Measurements from ENCODE around the gene ZNF133.
"Not testable (repeated sequence)": the region's sequence is repeated elsewhere in the genome, so short reads cannot be mapped to it uniquely, and the experiment has no call there.

Gene ZNF133

DNA sequence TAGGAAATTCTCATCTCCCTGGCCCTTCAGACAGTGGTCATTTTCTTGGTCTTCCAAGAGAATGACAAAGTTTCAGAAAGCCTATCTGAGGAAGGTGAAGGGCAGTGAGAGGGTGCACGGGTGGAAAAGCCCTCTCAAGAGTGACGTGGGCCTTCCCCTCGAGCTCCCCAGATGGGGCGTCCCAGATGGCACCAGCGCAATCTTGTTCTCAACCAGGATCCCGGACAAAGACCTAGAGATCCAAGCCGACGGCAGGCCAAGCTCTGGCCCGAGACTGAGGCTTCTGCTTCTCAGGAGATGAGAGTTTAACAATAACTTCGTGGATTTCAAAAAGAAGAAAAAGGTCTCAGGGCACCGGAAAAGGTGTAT, 797 bp upstream of the ZNF133 start:
- no peak for FAIRE-seq

DNA sequence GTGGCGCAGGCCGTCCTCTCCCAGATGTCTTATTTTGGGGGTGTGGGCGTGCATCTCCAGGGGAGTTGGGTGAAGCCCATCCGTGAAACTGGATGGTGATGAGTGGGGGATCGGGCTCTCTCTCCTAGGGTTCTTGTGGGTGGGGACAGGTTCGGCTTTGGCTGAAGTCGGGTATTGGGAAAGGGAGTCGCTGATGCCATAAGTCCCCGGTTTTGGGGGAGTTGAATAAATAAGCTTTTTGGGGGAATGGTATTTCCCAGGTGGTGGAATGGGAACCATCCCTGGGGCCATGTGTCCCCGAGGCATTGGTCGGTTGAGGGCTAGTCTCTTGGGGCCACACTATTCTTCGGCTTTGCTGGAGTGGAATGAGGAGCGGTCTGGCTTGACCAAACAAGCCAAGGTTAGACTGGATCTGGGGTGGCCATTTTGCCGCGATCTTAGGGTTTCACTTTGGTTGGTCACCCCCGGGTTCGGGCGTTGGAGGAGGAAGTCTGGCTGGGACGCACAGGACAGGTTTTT, 481 bp downstream of the ZNF133 start:
- no peak for FAIRE-seq

DNA sequence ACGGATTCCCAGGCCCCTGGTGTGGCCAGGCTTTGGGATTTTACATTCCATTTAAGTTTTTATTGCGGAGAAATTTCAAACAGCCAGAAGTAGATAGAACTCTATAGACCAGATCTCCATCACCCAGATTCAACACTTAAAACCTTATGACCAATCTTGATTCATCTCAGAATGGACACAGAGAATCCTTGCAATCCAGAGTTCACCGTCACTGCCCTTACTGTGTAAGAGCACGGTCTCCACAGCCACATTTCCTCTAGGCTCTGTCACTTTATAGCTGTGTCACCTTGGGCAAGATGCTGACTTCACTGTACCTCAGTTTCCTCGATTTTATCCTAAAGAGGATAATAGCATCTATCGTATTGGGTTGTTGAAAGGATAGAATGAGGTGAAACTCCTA, 979 bp downstream of the ZNF133 start:
- FAIRE-seq = no peak

DNA sequence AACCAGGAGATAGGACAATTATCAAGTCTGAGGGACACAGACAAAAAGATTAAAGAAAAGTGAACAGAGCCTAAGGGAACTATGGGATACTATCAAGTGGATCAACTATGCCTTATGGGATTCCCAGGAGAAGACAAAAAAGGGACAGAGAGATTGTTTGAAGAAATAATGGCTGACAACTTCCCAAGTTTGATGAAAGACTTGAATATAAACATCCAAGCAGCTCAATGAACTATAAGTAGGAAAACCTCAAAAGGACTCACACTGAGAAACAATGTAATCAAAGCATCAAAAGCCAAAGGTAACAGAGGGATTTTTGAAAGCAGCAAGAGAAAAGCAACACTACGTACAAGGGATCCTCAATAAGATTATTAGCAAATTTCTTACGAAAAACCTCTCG, 11.0 kb downstream of the ZNF133 start:
- no peak for FAIRE-seq

DNA sequence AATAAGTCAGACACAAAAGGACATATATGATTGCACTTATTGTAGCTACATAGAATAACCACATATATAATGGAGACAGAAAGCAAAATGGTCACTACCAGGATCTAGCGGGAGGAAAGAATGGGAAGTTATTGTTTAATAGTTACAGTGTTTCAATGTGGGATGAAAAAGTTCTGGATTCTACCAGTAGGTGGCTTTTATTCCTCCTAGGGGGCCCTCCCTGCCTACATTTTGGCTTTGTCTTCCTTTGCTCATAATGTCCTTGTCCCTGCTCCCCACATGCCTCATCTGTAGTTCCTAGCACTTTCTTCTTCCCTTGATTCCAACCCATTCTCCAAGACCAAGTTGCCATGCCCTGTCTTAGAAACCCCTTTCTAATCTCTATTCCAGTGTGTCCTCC, 16.3 kb downstream of the ZNF133 start:
- no peak for FAIRE-seq

DNA sequence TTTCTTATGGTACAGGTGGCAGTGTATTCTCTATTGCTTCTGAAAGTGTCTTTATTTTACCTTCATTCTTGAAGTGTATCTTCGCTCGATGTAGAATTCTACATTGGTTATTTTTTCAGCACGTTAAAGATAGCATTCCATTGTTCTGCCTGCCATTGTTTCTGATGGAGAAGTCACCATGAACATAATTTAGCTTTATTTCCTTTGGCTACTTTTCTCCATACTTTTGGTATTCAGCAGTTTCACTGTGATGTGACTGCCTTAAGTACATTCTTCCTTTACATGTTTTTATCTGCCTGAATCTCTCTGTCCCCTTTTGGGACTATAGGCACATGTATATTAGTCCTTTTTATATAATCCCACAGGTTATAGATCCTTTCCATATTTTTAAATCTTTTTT, 19.0 kb downstream of the ZNF133 start:
- FAIRE-seq = no peak

DNA sequence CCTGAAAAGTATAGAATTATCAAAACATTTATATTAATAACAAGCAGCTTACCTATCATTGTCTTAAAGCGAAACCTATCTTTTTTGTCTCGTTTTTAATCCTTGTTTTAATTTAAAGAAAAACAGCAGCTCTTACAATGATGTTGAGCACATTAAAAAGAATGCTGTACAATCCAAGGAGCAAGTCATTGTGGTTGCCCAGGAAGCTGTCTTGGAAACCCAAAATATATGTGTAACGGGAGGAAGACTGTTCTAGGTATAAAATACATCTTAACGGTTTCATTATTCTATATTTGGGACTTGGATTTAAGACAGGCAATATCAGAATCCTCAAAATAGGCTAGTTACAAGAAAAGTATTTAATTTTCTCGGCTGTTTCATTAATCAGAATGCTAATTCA, 21.7 kb downstream of the ZNF133 start:
- FAIRE-seq = no peak

DNA sequence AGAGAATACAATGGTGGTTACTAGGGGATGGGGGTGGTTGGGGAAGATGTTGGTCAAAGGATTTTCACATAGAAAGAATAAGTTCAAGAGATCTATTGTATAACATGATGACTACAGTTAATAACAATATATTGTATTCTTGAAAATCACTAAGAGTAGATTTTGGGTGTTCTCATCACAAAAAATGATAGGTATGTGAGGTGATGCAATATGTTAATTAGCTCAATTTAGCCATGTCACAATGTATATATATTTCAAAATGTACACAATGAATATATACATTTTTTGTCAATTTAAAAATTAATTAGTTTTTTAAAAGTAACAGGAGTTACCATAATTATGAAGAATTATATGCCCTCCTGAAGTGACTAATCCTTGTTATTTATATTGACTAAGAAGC, 22.3 kb downstream of the ZNF133 start:
- FAIRE-seq = no peak

DNA sequence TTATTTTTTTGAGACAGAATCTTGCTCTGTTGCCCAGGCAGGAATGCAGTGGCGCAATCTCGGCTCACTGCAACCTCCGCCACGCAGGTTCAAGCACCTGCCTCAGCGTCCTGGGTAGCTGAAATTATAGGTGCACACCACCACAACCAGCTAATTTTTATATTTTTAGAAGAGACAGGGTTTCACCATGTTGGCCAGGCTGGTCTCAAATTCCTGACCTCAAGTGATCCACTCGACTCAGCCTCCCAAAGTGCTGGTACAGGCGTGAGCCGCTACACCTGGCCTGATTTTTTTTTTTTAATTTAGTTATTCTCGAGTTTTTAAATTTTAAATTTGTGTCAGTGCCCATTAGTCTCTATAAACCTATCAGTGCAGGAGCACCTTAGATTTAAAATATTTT, 24.4 kb downstream of the ZNF133 start:
- no peak for FAIRE-seq

DNA sequence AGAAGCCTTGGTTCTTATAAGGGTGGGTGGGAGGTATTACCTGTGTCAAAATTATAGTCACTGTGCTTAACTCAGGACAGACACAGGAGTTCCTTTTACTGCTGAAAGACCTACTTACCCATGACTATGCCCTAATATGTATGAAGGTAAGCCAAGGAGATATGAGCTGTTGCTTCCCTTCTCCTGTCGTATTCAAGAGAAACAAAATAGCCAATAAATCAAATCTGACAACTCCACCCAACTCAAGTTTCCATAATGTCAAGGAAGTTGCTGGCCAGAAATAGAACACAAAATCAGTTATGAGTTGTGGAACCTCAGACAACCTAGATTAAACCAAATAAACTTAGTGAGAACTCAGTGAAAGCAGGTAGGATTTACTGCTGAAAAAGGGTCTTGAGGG, 25.1 kb downstream of the ZNF133 start:
- no peak for FAIRE-seq

DNA sequence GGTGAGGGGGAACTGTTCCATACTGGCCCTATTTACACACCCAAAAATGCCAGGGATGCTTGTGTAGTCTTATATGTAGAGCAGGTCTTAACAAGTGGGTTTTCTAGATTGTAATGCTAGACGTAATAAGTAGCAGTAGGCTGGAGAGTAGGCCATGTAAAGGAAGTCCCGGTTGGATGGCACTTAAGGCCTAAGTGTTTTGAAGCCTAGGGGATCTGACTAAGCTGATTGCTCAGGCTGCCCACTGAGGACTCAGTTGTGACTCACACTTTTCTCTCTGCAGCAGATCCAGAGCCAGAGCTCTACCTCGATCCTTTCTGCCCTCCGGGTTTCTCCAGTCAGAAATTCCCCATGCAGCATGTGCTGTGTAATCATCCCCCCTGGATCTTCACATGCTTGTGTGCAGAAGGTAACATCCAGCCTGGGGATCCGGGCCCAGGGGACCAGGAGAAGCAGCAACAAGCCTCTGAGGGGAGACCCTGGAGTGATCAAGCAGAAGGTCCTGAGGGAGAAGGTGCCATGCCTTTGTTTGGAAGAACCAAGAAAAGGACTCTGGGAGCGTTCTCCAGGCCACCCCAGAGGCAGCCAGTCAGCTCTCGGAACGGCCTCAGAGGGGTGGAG, 26.6 kb downstream of the ZNF133 start:
- no peak for FAIRE-seq

DNA sequence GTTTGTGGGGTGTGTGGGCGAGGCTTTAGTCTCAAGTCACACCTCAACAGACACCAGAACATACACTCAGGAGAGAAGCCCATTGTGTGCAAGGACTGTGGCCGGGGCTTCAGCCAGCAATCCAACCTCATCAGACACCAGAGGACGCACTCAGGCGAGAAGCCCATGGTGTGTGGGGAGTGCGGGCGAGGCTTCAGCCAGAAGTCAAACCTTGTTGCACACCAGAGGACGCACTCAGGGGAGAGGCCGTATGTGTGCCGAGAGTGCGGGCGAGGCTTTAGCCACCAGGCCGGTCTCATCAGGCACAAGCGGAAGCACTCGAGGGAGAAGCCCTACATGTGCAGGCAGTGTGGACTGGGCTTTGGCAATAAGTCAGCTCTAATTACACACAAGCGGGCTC, 27.8 kb downstream of the ZNF133 start:
- no peak for FAIRE-seq

DNA sequence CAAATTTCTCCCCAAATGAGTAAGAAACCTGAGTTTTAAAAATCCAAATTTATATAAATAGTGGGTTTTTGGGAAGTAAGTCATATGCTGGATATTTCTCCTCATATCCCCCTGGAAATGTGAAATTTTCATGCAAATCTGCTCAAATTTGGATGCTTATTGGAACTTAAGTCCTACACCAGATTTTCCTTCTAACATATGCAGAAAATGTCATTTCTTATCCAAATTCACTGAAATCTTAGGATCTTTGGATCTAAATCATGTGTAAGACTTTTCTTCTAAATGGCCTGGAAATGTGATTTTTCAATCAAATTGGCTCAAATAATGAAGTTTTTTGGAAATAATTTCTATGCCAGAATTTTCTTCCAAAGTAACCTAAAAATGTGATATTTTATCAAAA, 33.0 kb downstream of the ZNF133 start:
- FAIRE-seq = no peak

DNA sequence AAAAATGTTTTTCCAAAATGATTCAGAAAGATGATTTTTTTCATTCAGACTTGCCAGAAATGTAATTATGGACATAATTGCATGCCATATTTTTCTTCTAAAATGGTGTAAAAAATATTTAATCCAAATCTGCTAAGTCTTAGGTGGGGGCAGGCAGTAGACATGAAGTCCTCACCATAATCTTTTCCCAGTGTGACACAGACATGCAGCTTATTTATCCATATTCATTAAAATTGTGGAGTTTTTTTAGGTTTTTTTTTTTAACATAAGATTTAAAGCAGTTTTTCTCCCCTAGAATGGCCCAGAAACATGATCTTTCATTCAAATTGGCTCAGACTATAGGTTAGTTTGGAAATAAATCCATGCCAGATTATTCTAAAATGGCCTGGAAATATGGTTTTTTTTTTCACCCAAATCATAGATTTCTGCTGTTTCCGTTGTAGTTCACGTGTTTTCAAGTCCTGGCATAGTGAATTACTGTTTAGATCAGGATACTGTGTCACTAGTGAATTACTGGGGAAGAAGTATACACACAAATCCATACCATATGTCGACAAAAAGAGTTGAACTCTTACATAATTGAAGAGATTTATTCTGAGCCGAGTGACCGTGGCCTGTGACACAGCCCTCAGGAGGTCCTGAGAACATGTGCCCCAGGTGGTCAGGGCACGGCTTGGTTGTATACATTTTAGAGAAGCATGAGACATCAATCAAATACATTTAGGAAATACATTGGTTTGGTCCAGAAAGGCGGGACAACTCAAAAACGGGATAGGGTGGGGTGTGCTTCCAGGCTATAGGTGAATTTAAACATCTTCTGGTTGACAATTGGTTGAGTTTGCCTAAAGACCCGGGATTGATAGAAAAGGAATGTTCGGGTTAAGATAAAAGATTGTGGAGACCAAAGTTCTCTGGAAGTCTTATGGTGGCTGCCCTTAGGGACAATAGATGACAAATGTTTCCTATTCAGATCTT, 33.9 kb downstream of the ZNF133 start:
- no peak for FAIRE-seq

DNA sequence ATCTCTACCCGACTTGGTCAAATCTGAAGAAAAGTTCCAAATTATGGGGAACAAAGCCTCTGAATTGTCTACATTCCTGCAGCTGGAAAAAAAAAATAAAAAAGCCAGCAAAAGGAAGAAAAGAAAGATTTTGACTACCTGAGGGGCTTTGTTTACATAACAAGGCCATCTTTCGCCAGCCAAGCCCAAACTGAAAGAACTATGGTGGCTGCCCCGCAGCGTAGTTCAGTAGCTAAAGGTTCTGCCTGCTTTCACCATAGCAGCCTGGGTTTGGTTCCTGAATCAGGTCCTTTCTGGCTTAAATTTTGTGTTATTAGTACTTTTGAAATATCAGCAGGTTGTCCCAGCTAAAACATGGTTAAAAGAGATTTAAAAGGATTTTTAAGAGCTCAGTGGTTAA, 35.4 kb downstream of the ZNF133 start:
- no peak for FAIRE-seq

DNA sequence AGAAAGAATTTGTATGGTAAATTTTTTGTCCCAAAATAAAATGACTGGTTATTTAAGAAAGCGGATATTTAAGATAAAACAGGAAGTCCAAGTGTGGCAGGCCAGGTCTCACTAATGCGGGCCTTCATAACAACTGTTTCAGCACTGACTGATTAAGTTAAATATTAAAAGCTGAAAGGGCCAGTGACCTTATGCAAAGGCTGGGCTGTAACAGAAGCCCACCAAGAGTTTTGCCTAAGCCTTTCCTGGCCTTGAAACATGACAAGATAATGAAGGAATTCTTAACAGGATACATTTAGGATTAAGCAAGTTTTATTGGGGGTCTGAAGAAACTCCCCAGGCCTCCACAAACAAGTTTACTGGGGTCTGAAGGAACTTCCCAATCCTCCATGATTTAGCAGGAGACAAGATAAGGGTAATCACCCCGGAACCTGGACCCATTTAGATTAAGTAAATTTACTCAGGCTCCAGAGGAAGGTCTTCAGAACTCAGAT, 36.3 kb downstream of the ZNF133 start:
- FAIRE-seq = no peak

DNA sequence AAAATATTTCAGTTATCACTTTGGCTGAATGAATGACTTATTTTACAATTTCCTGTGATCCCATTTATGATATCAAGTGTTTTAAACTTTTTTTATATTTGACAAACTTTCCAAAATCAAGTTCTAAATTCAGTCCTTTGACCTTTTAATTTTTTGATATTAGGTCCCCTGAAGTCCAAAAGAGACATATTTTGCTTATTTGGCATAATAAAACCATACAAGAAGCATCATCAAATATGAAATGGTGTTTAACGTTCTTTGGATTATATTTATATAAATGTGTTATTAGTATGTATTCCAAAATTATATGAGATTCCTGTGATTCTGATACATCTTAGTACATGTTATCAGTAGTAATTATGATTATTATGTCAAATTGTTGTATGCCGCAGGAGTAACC, 38.7 kb downstream of the ZNF133 start:
- no peak for FAIRE-seq

DNA sequence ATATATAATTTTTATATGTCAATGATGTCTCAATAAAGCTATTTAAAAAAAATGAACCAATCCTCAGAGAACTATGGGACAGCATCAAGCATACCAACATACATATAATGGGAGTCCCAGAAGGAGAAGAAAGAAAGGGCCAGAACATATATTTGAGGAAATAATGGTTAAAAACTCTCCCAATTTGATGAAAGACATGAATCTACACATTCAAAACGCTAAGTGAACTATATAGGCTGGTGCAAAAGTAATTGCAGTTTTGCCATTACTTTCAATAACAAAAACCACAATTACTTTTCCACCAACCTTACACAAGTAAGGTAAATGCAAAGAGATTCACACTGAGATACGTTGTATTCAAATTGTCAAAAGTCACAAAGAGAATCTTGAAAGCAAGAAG, 43.4 kb downstream of the ZNF133 start:
- no peak for FAIRE-seq

DNA sequence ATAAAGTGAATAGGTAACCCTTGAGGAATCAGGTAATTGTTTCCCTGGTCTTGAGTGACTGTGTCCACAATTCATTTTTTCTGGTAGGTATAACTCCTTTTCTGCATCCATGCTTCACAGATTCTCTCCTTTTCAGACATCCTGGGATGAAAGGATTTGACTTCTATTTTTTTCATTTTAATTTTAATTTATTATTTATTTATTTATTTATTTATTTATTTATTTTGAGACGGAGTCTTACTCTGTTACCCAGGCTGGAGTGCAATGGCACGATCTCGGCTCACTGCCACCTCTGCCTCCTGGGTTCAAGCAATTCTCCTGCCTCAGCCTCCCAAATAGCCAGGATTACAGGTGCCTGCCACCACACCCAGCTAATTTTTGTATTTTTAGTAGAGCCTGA, 61.4 kb downstream of the ZNF133 start:
- not testable (repeated sequence) for FAIRE-seq

DNA sequence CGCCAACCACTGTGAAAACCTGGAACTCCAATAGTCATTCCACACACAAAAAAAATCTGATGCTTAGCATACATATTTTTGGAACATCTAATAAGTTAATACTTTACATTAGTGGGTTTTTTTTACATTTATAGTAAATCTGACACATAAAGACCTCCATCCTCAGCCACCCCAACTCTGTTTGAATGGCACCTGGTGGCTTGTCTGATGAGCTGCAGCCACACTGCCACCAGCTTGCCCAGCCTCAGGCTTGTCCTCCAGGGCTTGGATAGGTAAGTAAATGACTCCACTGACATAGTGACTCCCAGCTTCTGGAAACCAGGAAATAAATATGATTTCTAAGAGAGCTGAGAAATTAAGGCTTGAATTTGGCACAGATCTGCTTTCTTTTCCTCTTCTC, 71.5 kb downstream of the ZNF133 start:
- no peak for FAIRE-seq

DNA sequence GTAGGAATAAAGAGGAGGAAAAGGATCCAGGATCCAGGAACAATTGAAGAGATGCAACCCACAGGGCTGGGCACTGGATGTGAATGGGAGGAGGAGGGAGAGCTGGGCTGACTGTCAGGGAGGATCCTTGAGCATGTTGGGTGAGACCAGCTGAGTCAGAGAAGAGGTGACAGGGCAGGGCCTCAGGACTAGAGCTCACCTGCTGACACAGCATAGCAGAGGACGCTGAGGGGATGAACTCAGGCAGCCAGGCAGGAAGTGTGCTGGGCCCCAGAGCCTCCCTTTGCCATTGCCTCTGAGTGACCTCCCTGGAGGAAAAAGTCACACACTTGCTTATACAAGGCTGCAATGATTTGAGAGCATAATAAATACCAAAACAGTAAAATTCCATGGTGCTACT, 72.3 kb downstream of the ZNF133 start:
- no peak for FAIRE-seq

DNA sequence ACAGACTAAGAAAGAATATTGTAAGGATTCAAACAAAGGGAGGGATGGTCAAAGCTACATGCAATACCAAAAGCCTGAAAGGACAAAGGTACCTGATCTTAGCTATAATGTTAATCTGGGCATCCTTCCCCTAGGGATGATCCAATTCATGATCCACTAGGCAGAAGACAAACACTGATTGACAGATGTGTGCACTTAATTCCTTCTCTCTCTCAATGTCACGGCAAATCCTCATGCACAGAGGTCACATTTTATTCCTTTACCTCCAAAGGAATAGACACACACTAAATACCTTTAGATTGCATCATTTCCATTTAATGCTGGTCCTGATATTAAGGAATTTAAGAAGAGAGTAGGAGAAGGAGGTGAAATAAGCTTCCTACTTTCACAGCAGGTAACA, 73.4 kb downstream of the ZNF133 start:
- FAIRE-seq = no peak

DNA sequence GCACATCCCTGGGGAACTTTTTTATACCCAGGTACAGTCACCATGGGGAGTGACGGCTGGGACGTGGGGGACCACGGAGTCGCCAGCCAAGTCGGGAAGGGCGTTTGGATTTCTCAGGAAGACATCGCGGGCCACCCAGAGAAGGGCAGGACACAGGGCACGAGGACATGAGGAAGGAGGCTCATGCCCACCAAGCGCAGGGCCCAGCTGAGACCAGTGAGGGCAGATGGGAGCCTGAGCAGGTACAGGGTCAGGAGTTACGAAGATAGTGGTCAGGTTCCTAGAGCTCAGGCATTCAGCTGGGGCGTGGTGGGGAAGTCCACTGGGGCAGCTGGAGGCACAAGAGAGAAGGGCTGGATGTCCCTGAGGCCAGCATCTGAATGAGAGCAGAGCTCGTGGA, 74.6 kb downstream of the ZNF133 start:
- FAIRE-seq = no peak

DNA sequence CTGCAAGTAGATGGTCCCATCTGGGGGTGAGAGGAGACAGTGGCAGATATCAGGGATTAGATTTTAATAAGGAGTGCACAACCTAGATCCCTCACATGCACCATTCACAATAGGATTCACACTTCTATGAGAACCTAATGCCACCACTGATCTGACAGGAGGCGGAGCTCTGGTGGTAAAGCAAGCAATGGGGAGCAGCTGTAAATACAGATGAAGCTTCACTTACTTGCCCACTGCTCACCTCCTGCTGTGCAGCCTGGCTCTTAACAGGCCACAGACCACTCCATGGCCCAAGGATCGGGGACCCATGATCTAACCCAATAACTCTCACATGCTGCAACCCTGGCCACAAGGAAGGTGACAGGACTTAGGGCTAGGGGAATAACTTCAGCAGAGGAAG, 75.4 kb downstream of the ZNF133 start:
- no peak for FAIRE-seq
